Measurements from ENCODE around the gene ACSL1. TPM values are rescaled to one million over a fixed set of nuclear protein-coding genes. Genes with fewer than 3 reads are reported as not detected.

The ACSL1 gene
- total RNA-seq, 4 donors from 2014 or later: 27.3 to 98.4 (median 70.1) TPM

DNA sequence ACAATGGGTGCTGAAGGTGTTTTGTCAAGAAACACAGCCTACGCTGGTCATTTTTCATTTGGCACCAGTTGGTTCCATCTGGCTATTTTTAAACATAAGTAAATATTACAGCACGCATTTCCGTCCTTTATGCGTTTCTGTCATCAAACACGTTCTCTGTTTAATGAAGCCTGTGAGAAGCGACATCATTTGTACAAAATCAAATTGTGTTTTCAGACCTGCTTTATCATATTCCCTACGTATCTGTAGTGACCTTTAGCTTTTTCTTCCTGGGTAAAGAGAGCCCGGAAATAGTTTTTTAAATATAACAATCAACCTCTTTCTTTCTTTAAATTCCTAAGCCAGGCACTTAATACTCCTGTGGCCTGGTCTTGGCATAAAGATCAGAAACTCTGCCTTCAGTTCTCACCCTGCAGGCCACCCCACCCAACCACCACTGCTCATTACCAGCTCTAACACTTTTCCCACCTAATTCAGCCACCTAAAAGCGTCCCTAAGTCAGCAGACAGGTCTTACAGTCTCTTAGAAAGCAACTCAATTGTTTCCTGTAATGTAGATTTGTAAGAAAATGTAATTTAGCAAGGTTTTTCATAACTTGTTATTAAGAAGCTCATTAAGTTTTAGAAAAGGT, 30.4 kb downstream of the ACSL1 start:
- Histone ChIP-seq H3K27me3 (no peaks in the 10 kb centered on the region), H3K36me3 (no peaks in the 10 kb centered on the region), H3K27ac (no peak overlapping the region), H3K4me3 (no peak overlapping the region), H3K4me1 (no peaks in the 10 kb centered on the region), H3K9me3 (no peaks in the 10 kb centered on the region)
- intact Hi-C loops (cut with DNase I; ENCODE audit: low total_unique reads): no loop called here
- DNase-seq: no peak
- TF ChIP-seq POLR2A (IDR thresholded peaks at IDR 0.05) (no peak), CTCF (IDR thresholded peaks at IDR 0.05) (no peak)

GRCh38 chr4:184794470-184794869, 31.3 kb downstream of the ACSL1 start:
- intact Hi-C loops (cut with DNase I; ENCODE audit: low total_unique reads): no loop called here

GRCh38 chr4:184793735-184794355, 31.9 kb downstream of the ACSL1 start:
- Histone ChIP-seq H3K4me1 (no peaks in the 10 kb centered on the region), H3K4me3 (no peak overlapping the region), H3K36me3 (no peaks in the 10 kb centered on the region), H3K27ac (no peak overlapping the region), H3K27me3 (no peaks in the 10 kb centered on the region), H3K9me3 (no peaks in the 10 kb centered on the region)
- DNase-seq: no peak
- no peak for TF ChIP-seq CTCF (IDR thresholded peaks at IDR 0.05)
- no peak for TF ChIP-seq POLR2A (IDR thresholded peaks at IDR 0.05)
- intact Hi-C loops (cut with DNase I; ENCODE audit: low total_unique reads): no loop called here

More at GRCh38 chr4:184794470-184794869, 31.3 kb downstream of the ACSL1 start:
- no peak overlapping the region for H3K27ac ChIP-seq
- H3K27me3 ChIP-seq: no peaks in the 10 kb centered on the region
- no peaks in the 10 kb centered on the region for H3K9me3 ChIP-seq
- DNase-seq: no peak
- no peaks in the 10 kb centered on the region for H3K36me3 ChIP-seq
- H3K4me3 ChIP-seq: no peak overlapping the region
- no peaks in the 10 kb centered on the region for H3K4me1 ChIP-seq
- no peak for TF ChIP-seq POLR2A (IDR thresholded peaks at IDR 0.05)

GRCh38 chr4:184792950-184793555, 32.7 kb downstream of the ACSL1 start:
- Histone ChIP-seq H3K27ac (peak overlapping the region in 1 of 2 donors; percentile 43), H3K9me3 (no peaks in the 10 kb centered on the region), H3K4me3 (no peak overlapping the region), H3K4me1 (no peaks in the 10 kb centered on the region), H3K36me3 (no peaks in the 10 kb centered on the region), H3K27me3 (no peaks in the 10 kb centered on the region)
- intact Hi-C loops (cut with DNase I; ENCODE audit: low total_unique reads): no loop called here
- no peak for TF ChIP-seq POLR2A (IDR thresholded peaks at IDR 0.05)
- TF ChIP-seq CTCF (IDR thresholded peaks at IDR 0.05): no peak
- peak in 1 of 2 donors; percentile 60 for DNase-seq

DNA sequence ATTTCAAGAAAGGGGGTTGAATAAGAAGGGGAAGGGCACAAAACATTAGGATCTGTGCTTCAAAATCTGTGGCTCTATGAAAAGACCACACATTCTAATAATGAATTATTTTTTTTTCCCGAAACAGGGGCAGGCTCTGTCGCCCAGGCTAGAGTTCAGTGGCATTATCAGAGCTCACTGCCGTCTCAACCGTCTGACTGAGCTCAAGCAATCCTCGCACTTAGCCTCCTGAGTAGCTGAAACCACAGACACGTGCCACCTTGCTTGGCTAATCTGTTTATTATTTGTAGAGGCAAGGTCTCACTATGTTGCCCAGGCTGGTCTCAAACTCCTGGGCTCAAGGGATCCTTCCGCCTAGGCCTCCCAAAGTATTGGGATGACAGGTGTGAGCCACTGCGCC, 33.4 kb downstream of the ACSL1 start:
- Histone ChIP-seq H3K9me3 (no peaks in the 10 kb centered on the region), H3K4me3 (no peak overlapping the region), H3K27me3 (no peaks in the 10 kb centered on the region), H3K4me1 (no peaks in the 10 kb centered on the region), H3K27ac (peak overlapping the region in 1 of 2 donors; percentile 43), H3K36me3 (no peaks in the 10 kb centered on the region)
- TF ChIP-seq POLR2A (IDR thresholded peaks at IDR 0.05): no peak
- no peak for TF ChIP-seq CTCF (IDR thresholded peaks at IDR 0.05)
- intact Hi-C loops (cut with DNase I; ENCODE audit: low total_unique reads): no loop called here
- no peak for DNase-seq

Measured in uterus (tissue), 4 donors.